GM18517 (cell line): ENCODE data around the gene PATJ.
"Not testable (repeated sequence)": the region's sequence is repeated elsewhere in the genome, so short reads cannot be mapped to it uniquely, and the experiment has no call there.

Experiments used
- ATAC-seq: cut with Tn5 transposase; IDR thresholded peaks from one replicate; pipeline ENCODE4 v1.9.1; 2021; ENCODE audit warnings: mild to moderate bottlenecking, moderate library complexity; ENCODE audit not compliant: unreplicated experiment

The PATJ gene, protein sequence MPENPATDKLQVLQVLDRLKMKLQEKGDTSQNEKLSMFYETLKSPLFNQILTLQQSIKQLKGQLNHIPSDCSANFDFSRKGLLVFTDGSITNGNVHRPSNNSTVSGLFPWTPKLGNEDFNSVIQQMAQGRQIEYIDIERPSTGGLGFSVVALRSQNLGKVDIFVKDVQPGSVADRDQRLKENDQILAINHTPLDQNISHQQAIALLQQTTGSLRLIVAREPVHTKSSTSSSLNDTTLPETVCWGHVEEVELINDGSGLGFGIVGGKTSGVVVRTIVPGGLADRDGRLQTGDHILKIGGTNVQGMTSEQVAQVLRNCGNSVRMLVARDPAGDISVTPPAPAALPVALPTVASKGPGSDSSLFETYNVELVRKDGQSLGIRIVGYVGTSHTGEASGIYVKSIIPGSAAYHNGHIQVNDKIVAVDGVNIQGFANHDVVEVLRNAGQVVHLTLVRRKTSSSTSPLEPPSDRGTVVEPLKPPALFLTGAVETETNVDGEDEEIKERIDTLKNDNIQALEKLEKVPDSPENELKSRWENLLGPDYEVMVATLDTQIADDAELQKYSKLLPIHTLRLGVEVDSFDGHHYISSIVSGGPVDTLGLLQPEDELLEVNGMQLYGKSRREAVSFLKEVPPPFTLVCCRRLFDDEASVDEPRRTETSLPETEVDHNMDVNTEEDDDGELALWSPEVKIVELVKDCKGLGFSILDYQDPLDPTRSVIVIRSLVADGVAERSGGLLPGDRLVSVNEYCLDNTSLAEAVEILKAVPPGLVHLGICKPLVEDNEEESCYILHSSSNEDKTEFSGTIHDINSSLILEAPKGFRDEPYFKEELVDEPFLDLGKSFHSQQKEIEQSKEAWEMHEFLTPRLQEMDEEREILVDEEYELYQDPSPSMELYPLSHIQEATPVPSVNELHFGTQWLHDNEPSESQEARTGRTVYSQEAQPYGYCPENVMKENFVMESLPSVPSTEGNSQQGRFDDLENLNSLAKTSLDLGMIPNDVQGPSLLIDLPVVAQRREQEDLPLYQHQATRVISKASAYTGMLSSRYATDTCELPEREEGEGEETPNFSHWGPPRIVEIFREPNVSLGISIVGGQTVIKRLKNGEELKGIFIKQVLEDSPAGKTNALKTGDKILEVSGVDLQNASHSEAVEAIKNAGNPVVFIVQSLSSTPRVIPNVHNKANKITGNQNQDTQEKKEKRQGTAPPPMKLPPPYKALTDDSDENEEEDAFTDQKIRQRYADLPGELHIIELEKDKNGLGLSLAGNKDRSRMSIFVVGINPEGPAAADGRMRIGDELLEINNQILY (N-terminal part only)

DNA sequence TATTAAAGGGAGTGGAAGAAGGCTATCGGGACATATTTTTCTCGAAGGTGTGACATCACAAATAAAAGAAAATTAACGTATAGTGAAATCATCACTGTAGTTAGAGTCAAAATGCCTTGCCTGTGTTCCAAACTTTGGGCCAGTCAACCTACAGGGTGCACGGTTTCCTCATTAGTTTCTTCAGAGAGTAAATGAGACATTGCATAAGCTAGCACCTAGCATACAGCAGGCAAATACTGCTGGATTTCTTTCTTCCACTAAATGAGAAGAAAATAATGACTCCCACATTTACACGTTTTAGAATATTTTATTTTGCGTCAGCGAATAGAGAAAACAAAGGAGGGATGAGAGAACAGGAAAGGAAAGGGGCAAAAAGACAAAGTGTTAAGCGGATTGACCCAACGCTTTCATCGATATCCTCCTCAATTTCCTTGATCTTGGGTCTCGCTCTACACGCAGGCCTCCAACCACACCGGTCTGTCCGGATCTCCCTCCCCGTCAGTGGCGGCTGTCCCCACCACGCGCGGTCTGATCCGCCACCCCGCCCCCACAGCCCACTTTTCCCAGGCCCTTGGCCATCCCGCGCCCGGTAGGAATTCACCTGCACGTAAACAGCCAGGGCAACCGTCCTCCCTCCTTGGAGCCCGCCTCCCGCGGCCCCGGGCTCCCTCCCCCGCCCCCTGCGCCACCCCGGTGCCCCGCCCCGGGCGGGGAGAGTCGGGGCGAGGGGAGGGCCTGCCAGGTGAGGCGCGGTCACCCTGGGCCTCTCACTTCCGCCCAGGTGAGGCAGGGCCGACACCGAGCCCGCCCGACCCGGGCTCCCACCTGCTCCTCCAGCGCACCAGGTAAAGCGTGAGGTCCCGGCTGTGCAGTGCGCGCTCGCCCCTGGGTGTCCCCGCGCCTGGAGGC, at the start of gene PATJ:
TSS of gene PATJ (plus strand) at position 770 of the 909 bp plus-strand sequence. CDS start 20,413 bp downstream, outside the sequence.
- peak; percentile 72 for ATAC-seq

DNA sequence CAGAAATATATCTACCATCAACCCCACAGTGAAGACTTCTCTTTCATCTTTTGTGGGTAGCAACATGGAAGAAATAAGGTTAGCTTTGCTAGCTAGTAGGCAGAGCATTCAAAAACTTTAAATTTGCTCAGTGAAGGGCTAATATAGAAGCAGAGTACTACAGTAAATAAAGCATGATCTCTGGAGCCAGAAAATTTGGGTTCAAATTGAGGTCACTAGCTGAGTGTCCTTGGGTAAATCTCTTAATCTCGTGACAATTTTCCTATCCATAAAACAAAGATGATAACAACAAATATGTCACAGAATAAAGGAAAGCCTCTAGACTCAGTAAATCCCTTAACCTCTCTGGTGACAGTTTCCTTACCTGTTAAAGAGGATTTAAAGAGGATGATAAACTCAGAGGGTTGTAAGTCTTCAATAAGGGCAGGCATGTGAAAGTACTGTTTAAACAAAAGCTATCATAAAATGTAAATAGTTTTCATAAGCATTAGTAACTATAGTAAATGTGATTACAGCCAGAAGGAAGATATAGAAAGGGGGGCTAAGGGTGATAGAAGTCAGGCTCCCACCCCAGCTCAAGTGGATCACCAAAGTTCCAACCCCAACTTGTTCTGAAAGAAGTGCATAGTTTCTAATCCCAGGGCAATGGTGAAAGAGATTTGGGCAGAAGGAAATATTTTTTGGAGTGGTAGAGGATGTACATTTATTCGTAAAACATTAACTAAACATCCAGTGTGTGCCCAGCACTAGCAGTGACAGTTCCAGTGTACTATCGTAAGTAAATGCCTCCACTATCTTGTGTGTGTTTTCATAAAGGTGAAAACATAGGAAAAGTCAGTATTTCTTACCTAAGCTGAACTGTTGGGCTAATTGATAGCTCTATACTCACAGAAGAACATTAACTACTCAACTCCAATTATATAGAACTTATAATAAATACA, 42.1 kb upstream of the PATJ start:
- no peak for ATAC-seq

DNA sequence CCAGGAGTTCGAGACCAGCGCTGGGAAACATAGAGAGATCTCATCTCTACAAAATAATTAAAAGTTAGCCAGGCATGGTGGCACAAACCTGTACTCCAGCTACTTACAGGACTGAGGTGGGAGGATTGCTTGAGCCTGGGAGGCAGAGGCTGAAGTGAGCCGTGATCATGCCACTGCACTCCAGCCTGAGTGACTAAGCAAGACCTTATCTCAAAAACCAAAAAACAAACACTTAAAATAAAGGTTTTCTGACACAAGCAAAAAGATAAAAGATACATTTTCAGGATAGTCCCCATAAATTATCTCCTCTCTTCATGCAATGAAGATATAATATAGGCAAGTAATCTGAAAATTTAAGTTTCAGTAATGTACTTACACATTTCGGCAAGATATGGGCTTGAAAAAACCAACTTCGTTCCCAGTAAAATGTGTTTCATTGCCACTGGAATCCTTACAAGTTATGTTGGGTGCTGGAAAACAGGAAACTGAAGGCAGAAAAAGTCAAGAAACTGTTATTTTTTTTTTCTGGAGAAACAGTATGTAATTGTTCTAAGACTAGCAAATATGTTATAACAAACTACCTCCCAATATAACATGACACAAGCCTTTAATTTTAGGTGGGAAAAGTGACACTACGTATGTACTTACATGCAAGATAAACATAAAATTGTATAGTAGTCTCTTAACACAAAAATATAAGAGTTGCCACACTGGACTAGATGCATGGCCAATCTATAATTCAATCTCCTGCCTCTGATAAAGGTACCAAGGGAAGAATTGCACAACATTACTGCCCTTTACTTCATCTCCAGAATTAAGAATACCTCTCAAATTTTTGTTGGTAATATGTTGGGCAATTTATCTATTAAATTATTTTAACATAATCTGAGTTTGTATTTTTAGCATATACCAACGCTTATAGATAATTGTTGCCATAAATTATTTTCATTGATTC, 33.0 kb upstream of the PATJ start:
- no peak for ATAC-seq

DNA sequence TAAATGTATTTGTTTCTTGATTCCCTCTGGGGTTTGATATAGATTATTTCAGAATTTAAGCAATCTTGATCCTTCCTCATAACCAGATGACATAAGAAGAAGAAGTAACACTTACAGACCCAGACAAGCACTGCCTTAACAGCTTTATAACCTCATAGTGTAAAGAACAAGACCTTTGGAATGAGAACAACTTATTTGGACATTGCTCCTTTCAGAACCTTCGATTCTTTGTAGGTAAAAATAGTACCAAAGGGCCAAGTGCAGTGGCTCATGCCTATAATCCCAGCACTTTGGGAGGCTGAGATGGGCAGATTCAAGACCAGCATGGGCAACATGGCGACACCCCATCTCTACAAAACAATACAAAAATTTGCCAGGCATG, 32.4 kb upstream of the PATJ start:
- no peak for ATAC-seq

DNA sequence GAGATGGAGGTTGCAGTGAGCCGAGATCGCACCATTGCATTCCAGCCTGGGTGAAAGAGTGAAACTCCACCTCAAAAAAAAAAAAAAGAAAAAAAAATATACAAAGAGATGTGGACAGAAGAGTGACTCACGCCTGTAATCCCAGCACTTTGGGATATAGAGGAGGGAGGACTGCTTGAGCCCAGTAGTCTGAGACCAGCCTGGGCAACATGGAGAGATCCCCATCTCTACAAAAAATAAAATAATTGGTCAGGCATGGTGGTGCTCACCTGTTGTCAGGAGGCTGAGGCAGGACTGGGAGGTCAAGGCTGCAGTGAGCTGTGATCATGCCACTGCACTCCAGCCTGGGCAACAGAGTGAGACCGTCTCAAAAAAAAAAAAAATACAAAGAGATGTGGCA, 31.0 kb upstream of the PATJ start:
- ATAC-seq = not testable (repeated sequence)

DNA sequence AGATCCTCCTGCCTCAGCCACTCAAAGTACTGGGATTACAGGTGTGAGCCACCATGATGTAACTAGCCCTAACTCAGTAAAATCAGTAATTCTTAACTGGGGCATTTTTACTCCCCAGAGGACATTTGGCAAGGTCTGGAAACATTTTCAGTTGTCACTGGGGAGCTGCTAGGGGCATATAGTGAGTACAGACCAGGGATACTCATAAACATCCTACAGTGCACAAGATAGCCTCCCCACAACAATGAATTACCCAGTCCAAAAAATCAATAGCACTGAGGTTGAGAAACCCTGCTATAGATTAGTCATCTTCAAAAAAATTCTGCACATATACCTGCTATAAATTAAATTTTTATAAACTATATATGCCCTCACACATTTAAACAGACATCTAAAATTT, 30.3 kb upstream of the PATJ start:
- no peak for ATAC-seq

DNA sequence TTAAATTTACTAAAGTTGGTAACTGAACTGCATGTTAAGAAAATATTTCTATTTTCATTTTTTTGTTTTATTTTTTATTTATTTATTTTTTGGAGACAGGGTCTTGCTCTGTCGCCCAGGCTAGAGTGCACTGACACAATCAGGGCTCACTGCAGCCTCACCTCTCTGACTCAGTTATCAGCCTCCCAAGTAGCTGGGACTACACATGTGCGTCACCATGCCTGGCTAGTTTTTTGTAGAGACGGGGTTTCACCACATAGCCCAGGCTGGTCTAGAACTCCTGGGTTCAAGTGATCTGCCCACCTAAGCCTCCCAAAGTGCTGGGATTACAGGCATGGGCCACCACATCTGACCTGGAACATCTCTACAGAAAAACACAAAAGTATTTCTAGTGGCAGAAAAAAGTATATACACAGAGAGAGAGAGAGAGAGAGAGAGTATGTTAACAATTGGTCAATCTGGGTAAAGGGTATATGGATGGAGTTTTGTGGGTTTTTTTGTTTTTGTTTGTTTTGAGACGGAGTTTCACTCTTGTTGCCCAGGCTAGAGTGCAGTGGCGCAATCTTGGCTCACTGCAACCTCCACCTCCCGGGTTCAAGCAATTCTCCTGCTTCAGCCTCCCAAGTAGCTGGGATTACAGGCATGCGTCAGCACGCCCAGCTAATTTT, 23.1 kb upstream of the PATJ start:
- ATAC-seq = not testable (repeated sequence)

DNA sequence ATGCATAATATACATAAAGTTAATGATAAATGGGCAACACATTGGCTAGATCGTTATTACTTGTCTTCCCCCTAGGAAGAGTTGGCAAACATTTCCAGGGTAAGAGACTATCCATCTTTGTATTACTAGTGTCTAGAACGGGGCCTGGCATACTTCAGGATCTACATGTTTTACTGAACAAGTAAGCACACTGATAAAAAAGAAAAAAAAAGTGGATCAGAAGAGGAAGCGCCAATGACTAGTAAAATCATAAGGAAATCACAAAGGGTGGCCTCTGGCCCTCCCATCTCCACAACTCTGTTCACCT, 17.8 kb upstream of the PATJ start:
- no peak for ATAC-seq

DNA sequence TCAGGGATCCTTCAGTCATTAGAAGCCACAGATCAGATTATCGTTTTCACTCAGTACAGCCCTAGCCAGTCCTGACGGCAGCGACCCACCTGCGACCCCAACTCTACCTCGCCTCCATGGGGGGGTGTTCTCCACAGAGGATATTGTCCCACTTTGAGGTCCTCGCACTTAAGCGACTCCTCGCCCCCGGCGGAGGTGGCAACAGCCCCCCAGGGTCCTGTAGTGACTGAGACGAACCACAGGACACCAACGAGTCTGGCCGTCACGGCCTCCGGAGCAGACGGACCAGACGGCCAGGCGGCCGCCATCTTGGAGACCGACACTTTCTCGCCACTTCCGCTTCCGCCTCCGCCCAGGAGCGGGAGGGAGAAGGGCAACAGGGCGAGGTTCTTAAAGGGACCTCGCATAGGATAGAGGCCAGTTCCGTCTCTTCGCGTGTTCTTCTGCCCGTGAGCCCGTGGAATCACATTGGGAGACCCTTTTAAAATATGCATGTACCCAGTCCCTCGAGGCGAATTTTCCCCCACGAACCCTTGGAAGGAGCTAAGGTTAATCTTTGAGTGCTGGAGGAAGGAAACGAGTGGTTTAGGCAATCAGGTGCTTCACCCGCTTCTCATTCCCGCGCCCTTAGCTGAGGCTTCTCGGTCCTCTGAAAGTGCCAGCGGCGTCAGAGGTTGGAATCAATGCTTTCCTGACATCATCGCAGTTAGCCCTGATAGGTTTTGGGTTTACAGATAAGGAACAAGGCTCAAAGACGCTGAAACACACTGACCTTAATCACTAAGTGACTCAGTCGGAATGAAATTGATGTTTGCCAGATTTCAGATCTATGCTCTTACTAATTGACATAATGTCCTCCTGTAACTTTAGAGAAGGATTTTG, 17.2 kb upstream of the PATJ start, which contains the start of gene TM2D1:
TSS of gene TM2D1 (minus strand) at position 329 of the 882 bp plus-strand sequence. CDS start at position 308, 21 bp downstream.
- peak; percentile 97 for ATAC-seq

DNA sequence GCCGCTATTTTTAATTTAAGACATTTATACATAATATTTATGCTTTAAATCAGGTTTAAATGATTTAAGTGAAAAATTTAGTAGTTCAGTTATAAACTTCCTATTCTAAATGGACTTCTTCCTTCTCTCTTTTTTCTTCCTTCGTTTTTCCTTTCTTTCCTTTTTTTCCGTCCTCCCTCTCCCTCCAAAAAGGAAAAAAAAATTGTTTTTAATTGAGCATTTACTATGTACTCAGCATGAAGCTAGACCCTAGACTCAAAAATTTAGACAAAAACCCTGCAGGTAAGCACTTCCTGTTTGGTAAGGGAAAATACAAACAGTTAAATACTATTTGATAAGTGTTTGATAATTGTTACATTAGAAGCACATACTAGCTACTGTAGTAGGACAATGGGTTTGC, 14.7 kb upstream of the PATJ start:
- no peak for ATAC-seq

DNA sequence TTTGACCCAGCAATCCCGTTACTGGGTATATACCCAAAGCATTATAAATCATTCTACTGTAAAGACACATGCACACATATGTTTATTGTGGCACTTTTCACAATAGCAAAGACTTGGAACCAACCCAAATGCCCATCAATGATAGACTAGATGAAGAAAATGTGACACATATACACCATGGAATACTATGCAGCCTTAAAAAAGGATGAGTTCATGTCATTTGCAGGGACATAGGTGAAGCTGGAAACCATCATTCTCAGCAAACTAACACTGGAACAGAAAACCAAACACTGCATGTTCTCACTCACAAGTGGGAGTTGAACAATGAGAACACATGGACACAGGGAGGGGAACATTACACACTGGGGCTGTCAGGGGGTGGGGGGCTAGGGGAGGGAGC, 11.6 kb upstream of the PATJ start:
- not testable (repeated sequence) for ATAC-seq

DNA sequence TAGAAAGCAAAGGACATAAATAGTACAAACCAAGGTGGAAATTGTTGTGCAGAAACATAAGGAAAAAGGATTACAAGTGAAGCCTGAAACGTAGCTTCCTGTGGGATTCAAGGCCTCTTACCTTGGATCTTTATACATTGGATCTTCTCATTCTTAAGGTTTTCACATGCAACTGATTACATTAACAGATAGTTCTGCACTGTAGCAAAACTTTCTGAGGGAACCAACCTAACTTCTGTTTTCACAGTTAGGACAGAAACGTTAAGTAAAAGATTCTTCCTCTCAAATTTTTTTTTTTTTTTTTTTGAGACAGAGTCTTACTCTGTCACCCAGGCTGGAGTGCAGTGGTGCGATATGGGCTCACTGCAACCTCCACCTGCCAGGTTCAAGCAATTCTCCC, 9.6 kb upstream of the PATJ start:
- ATAC-seq = no peak

DNA sequence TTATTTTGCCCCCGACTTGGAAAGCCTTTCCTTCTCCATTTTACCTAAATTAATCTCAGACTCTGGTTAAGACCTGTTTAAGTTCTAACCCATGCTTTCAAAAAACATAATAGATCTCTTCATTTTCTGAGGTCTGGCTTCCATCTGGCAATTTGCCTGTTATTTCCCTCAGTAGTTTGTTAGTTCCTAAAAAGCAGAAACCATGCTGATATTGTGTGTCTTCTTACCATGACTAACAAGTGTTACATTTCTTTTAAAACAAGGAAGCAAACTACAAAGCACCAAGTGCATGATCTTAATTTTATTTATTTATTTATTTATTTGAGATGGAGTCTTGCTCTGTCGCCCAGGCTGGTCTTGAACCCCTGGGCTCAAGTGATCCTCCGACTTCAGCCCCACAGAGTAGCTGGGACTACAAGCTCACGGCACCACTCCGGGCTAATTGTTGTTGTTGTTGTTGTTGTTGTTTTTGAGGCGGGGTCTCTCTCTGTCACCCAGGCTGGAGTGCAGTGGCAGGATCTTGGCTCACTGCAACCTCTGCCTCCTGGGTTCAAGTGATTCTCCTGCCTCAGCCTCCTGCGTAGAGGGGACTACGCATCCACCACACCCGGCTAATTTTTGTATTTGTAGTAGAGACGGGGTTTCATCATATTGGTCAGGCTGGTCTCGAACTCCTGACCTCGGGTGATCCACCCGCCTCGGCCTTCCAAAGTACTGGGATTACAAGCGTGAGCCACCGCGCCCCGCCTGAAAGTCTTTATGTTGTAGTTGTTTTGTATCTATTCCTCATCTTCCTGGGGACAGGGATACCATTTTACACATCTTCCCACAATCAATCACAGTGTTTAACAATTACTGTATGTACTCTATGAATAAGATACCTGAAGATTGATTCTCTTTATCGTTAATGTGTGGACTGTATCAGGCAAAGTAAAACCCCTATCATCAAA, 1.3 kb upstream of the PATJ start:
- ATAC-seq = no peak

DNA sequence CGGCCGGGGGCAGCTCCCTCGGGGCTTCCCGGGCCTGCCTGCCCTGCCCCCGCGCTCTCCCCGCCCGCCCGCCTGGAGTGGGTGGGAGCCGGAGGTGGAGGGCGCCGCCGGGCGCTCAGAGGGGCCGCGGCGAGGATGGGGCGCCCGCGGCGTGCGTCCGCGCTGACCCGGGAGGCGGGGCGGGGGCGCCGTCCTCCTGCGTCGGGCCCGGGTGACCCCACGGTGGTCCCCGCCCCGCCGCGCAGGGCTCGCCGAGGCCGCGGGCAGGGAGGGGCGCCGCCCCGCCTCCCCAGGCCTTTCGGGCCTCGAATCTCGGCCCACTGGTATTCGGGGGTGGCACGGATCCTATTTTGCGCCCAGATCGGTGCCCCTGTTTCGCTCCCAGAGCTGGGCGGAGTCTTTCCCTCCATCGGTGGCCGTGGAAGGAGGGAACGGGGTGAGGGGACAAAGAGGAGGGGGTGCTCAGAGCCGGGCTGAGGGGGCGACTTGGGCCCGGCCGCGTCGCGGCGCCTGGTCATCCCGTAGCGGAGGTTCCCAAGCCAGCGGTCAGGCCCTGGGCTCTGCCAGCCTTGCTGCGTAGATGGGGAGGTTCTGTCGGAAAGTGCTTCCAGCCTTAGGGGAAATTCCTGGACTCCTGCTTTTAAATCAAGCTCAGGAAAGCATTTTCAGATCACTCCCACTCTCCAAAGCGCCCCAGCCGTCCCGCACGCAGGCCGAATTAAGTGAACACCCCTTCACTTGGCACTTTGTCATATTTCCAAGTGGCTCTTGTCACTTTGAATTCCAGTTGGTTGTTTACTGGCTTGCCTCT, 545 bp downstream of the PATJ start:
- peak; percentile 54 for ATAC-seq

DNA sequence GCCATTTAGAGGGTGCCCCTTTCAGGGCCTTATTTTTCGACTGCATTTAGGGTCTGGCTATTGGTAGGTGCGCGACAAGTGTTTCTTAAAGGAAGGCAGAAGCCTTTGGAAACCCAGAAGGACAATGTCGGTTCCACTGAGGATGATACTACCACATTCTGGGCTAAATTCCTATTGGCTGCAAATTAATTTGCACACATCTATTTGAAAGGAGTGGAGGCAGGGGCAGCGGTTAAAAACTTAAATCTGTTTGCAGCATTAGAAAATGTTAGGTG, 1.1 kb downstream of the PATJ start:
- no peak for ATAC-seq
